ENCODE measurements around the gene TMSB4Y.

The TMSB4Y gene

GRCh38 chrY:13703568-13703968 is at the start of gene TMSB4Y:
Gene TMSB4Y, plus strand, starts transcription at chrY:13703899.
- H4K20me1 ChIP-seq (ENCODE audit: control insufficient read depth, insufficient read depth, low read depth, low read length) = no peaks in the 10 kb centered on the region
- H3K36me3 ChIP-seq (ENCODE audit: control insufficient read depth, low read length) = no peaks in the 10 kb centered on the region
- H3K27me3 ChIP-seq (ENCODE audit: control insufficient read depth, low read length) = no peaks in the 10 kb centered on the region
- peak within 1 kb of the TSS; percentile 74 for H3K4me2 ChIP-seq (ENCODE audit: low read length)
- H3K9me3 ChIP-seq (ENCODE audit: control insufficient read depth, insufficient read depth, low read length) = no peaks in the 10 kb centered on the region
- no peaks in the 10 kb centered on the region for H3K9me2 ChIP-seq (replicated peaks; ENCODE audit: control insufficient read depth, low read length)
- no peak for TF ChIP-seq CTCF (IDR thresholded peaks at IDR 0.05; ENCODE audit: low read depth, low read length, poor library complexity, severe bottlenecking)
- TF ChIP-seq EZH2phosphoT487 (IDR thresholded peaks at IDR 0.05; ENCODE audit: borderline replicate concordance, low read length) = no peak
- peak within 1 kb of the TSS; percentile 82 for H3K4me3 ChIP-seq (ENCODE audit: low read length)
- H3F3A ChIP-seq (ENCODE audit: control insufficient read depth, insufficient read depth) = no peaks in the 10 kb centered on the region
- peak within 1 kb of the TSS; percentile 79 for H3K27ac ChIP-seq (ENCODE audit: low read depth, low read length)
- peaks cover 12% of the 10 kb centered on the region for H3K79me2 ChIP-seq (ENCODE audit: control insufficient read depth, low read length)
- peaks cover 5% of the 10 kb centered on the region for H3K4me1 ChIP-seq (ENCODE audit: control insufficient read depth, low read length)

GRCh38 chrY:13664162-13664561 is 39.5 kb upstream of the TMSB4Y start:
- no peaks in the 10 kb centered on the region for H3K9me3 ChIP-seq (ENCODE audit: control insufficient read depth, insufficient read depth, low read length)
- H3K4me1 ChIP-seq (ENCODE audit: control insufficient read depth, low read length) = no peaks in the 10 kb centered on the region
- no peaks in the 10 kb centered on the region for H4K20me1 ChIP-seq (ENCODE audit: control insufficient read depth, insufficient read depth, low read depth, low read length)
- no peaks in the 10 kb centered on the region for H3K79me2 ChIP-seq (ENCODE audit: control insufficient read depth, low read length)
- no peak overlapping the region for H3K4me2 ChIP-seq (ENCODE audit: low read length)
- no peaks in the 10 kb centered on the region for H3K36me3 ChIP-seq (ENCODE audit: control insufficient read depth, low read length)
- H3F3A ChIP-seq (ENCODE audit: control insufficient read depth, insufficient read depth) = no peaks in the 10 kb centered on the region
- no peaks in the 10 kb centered on the region for H3K27me3 ChIP-seq (ENCODE audit: control insufficient read depth, low read length)
- no peaks in the 10 kb centered on the region for H3K9me2 ChIP-seq (replicated peaks; ENCODE audit: control insufficient read depth, low read length)
- TF ChIP-seq EZH2phosphoT487 (IDR thresholded peaks at IDR 0.05; ENCODE audit: borderline replicate concordance, low read length) (no peak), CTCF (IDR thresholded peaks at IDR 0.05; ENCODE audit: low read depth, low read length, poor library complexity, severe bottlenecking) (no peak)
- no peak overlapping the region for H3K4me3 ChIP-seq (ENCODE audit: low read length)
- no peak overlapping the region for H3K27ac ChIP-seq (ENCODE audit: low read depth, low read length)

DNA sequence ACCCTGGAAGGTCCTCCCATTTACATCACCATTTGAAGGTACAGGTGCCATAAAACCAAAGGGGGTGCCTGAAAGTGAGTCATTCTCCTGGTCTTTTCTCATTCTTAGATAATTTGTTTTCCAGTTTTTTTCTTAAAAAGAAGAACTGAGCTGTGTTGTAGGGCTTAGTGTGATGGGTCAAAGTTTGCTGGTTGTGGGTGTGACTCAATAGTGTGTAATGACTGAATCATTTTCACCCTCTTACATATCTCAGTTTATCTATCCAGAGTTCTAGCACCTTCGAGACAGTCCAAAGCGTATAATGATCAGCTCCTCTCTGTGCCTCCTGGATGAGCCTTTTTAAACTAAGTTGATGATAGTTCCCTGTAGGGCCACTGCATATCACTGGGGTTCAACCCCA is 32.6 kb upstream of the TMSB4Y start:
- no peak overlapping the region for H3K4me2 ChIP-seq (ENCODE audit: low read length)
- no peaks in the 10 kb centered on the region for H3K36me3 ChIP-seq (ENCODE audit: control insufficient read depth, low read length)
- TF ChIP-seq EZH2phosphoT487 (IDR thresholded peaks at IDR 0.05; ENCODE audit: borderline replicate concordance, low read length) (no peak), CTCF (IDR thresholded peaks at IDR 0.05; ENCODE audit: low read depth, low read length, poor library complexity, severe bottlenecking) (no peak)
- H3K4me1 ChIP-seq (ENCODE audit: control insufficient read depth, low read length) = no peaks in the 10 kb centered on the region
- no peaks in the 10 kb centered on the region for H3K27me3 ChIP-seq (ENCODE audit: control insufficient read depth, low read length)
- H3K79me2 ChIP-seq (ENCODE audit: control insufficient read depth, low read length) = no peaks in the 10 kb centered on the region
- H3K4me3 ChIP-seq (ENCODE audit: low read length) = no peak overlapping the region
- H3F3A ChIP-seq (ENCODE audit: control insufficient read depth, insufficient read depth) = no peaks in the 10 kb centered on the region
- peaks cover 16% of the 10 kb centered on the region for H3K9me3 ChIP-seq (ENCODE audit: control insufficient read depth, insufficient read depth, low read length)
- no peak overlapping the region for H3K27ac ChIP-seq (ENCODE audit: low read depth, low read length)
- no peaks in the 10 kb centered on the region for H3K9me2 ChIP-seq (replicated peaks; ENCODE audit: control insufficient read depth, low read length)
- no peaks in the 10 kb centered on the region for H4K20me1 ChIP-seq (ENCODE audit: control insufficient read depth, insufficient read depth, low read depth, low read length)

GRCh38 chrY:13702276-13702675 is 1.4 kb upstream of the TMSB4Y start:
- TF ChIP-seq EZH2phosphoT487 (IDR thresholded peaks at IDR 0.05; ENCODE audit: borderline replicate concordance, low read length) = no peak
- TF ChIP-seq CTCF (IDR thresholded peaks at IDR 0.05; ENCODE audit: low read depth, low read length, poor library complexity, severe bottlenecking) = no peak
- Histone ChIP-seq H3K27ac (ENCODE audit: low read depth, low read length) (no peak overlapping the region), H3K4me2 (ENCODE audit: low read length) (no peak overlapping the region), H3K4me1 (ENCODE audit: control insufficient read depth, low read length) (peaks cover 5% of the 10 kb centered on the region), H3K27me3 (ENCODE audit: control insufficient read depth, low read length) (no peaks in the 10 kb centered on the region), H4K20me1 (ENCODE audit: control insufficient read depth, insufficient read depth, low read depth, low read length) (no peaks in the 10 kb centered on the region), H3F3A (ENCODE audit: control insufficient read depth, insufficient read depth) (no peaks in the 10 kb centered on the region), H3K4me3 (ENCODE audit: low read length) (no peak overlapping the region), H3K79me2 (ENCODE audit: control insufficient read depth, low read length) (peaks cover 12% of the 10 kb centered on the region), H3K9me3 (ENCODE audit: control insufficient read depth, insufficient read depth, low read length) (no peaks in the 10 kb centered on the region), H3K36me3 (ENCODE audit: control insufficient read depth, low read length) (no peaks in the 10 kb centered on the region), H3K9me2 (replicated peaks; ENCODE audit: control insufficient read depth, low read length) (no peaks in the 10 kb centered on the region)

All from DOHH2 (cell line).